ENCODE measurements around the gene SUCO. TPM values are rescaled to one million over a fixed set of nuclear protein-coding genes. Genes with fewer than 3 reads are reported as not detected.
A peak's percentile ranks its signal among the peaks of the same experiment; 100 is the strongest.

Gene SUCO
- total and polyA plus RNA-seq, 2 of the 13 experiments (the other 11 are each of a cell fraction or from before 2014, with no cell fraction given): 12.6 to 25.5 TPM

GRCh38 chr1:172531412-172532182 is 1.4 kb upstream of the SUCO start:
- Histone ChIP-seq H3K9ac (ENCODE audit: insufficient read depth, low read depth, low read length) (peak overlapping the region; percentile 76), H3K36me3 (replicated peaks in 1 of 2; ENCODE audit: control insufficient read depth in 1 of 2, insufficient read depth in 2 of 2, low read length in 2 of 2) (no peaks in the 10 kb centered on the region), H2AFZ (ENCODE audit: low read length) (peak overlapping the region; percentile 78), H3K4me1 (ENCODE audit: insufficient read depth, low read length) (peaks cover 50% of the 10 kb centered on the region), H3K9me3 (ENCODE audit: low read length) (no peaks in the 10 kb centered on the region), H3K4me3 (replicated peaks in 1 of 3; ENCODE audit: insufficient read depth in 1 of 3, low read depth in 2 of 3, low read length in 3 of 3) (peak overlapping the region; percentile 63 to 98 (median 73)), H3K4me2 (ENCODE audit: low read depth, low read length) (peak overlapping the region; percentile 84), H3K79me2 (ENCODE audit: insufficient read depth, low read length) (peaks cover 35% of the 10 kb centered on the region), H3K27me3 (ENCODE audit: control insufficient read depth in 1 of 2, insufficient read depth in 2 of 2, low read length in 2 of 2) (no peaks in the 10 kb centered on the region; a peak in 1 of 5 replicates), H3K27ac (ENCODE audit: extremely low read length, insufficient read depth, low read length) (peak overlapping the region; percentile 95), H4K20me1 (ENCODE audit: insufficient read depth, low read length) (peaks cover 6% of the 10 kb centered on the region)
- BruUV-seq (replicated peaks): TSS peak; percentile 98
- no peak for DNase-seq (ENCODE audit: low spot score)
- ChIA-PET CTCF (ENCODE audit: low intra/inter-chr PET ratio, low total read pairs) (interaction anchor here (1.7 kb wide), 1 partner anchor 82 kb away, joined by 7 read pairs; no protein-coding TSS in a partner anchor), POLR2A (interaction anchor here (0.7 to 1.5 kb wide), 24 partner anchors 13 to 945 kb away, joined by 3 to 96 read pairs (median 6); partner anchors contain the start of genes PIGC and PRDX6)
- no peak for FAIRE-seq
- intact Hi-C loops (cut with micrococcal nuclease; ENCODE audit: unreplicated experiment) (loop anchor here (1.0 to 2.0 kb wide), 3 partner anchors 33 to 81 kb away; no protein-coding TSS in a partner anchor), in situ Hi-C loops (cut with HindIII; ENCODE audit: extremely low pct_ligation_motif_present, low pct_unique_long_range_greater_than_20kb) (loop anchor here (5.0 kb wide), 1 partner anchor 59 kb away; no protein-coding TSS in a partner anchor)
- no peak for ATAC-seq
- WGBS (ENCODE audit: low lambda C conversion rate): 2% methylated on average over 11 of the region's 11 CpGs
- TF ChIP-seq ERF (CRISPR knock-in tag; IDR thresholded peaks at IDR 0.05) (no peak), RFX5 (IDR thresholded peaks at IDR 0.05; ENCODE audit: low read depth, low read length) (no peak), ZHX1 (CRISPR knock-in tag; IDR thresholded peaks at IDR 0.05; ENCODE audit: low read depth) (no peak), PRDM15 (CRISPR knock-in tag; IDR thresholded peaks at IDR 0.05) (no peak), ZBTB25 (CRISPR knock-in tag; IDR thresholded peaks at IDR 0.05) (no peak), HNRNPLL (IDR thresholded peaks at IDR 0.05; ENCODE audit: low read depth, low read length, poor library complexity, severe bottlenecking) (no peak), HCFC1 (IDR thresholded peaks at IDR 0.05; ENCODE audit: low read depth, low read length) (no peak), SIN3B (IDR thresholded peaks at IDR 0.05; ENCODE audit: low read length) (no peak), PATZ1 (CRISPR knock-in tag; IDR thresholded peaks at IDR 0.05) (no peak), HMGXB4 (CRISPR knock-in tag; IDR thresholded peaks at IDR 0.05; ENCODE audit: borderline replicate concordance in 1 of 2, low read depth in 1 of 2) (peak in 1 of 2 experiments; percentile 34; a peak in 1 of 4 replicates)

All from HepG2 (cell line).